ENCODE measurements around the gene ITGB7. TPM values are rescaled to one million over a fixed set of nuclear protein-coding genes. Genes with fewer than 3 reads are reported as not detected.

ITGB7 gene
- total RNA-seq, 1 donor from 2014 or later: 1.3 TPM

GRCh38 chr12:53222806-53223261, 15.8 kb upstream of the ITGB7 start:
- Histone ChIP-seq H3K79me2 (ENCODE audit: insufficient read depth, low read length) (peaks cover 15% of the 10 kb centered on the region), H3K4me3 (ENCODE audit: insufficient read depth, low read depth, low read length) (no peak overlapping the region), H4K20me1 (ENCODE audit: insufficient read depth, low read length) (peaks cover 11% of the 10 kb centered on the region), H3K9me3 (ENCODE audit: insufficient read depth, low read depth, low read length) (no peaks in the 10 kb centered on the region), H3K27me3 (ENCODE audit: insufficient read depth, low read length) (no peaks in the 10 kb centered on the region), H3K9ac (ENCODE audit: low read length) (peak overlapping the region; percentile 40), H3K36me3 (ENCODE audit: insufficient read depth, low read length) (no peaks in the 10 kb centered on the region), H3K4me1 (ENCODE audit: insufficient read depth, low read length) (peaks cover 49% of the 10 kb centered on the region), H3K4me2 (ENCODE audit: low read length) (peak overlapping the region; percentile 100), H2AFZ (ENCODE audit: low read depth, low read length) (no peak overlapping the region), H3K27ac (ENCODE audit: low read depth, low read length) (no peak overlapping the region)
- FAIRE-seq (no peak), DNase-seq (ENCODE audit: low read depth) (no peak)
- H3K36me3 Mint-ChIP-seq (ENCODE audit: low read depth, unreplicated experiment): peaks cover 7% of the 10 kb centered on the region
- no peaks in the 10 kb centered on the region for H3K27me3 Mint-ChIP-seq (ENCODE audit: low read depth, unreplicated experiment)
- peak overlapping the region; percentile 81 for H3K27ac Mint-ChIP-seq (ENCODE audit: unreplicated experiment)
- TF ChIP-seq CTCF (IDR thresholded peaks at IDR 0.05; ENCODE audit: insufficient read depth, low read depth, low read length) (no peak), EZH2 (IDR thresholded peaks at IDR 0.05; ENCODE audit: insufficient read depth, low read length) (no peak)
- peaks cover 44% of the 10 kb centered on the region for H3K4me1 Mint-ChIP-seq (ENCODE audit: low read depth, unreplicated experiment)
- no peak overlapping the region for H3K4me3 Mint-ChIP-seq (ENCODE audit: unreplicated experiment)
- no peaks in the 10 kb centered on the region for H3K9me3 Mint-ChIP-seq (ENCODE audit: unreplicated experiment)

GRCh38 chr12:53222170-53222721, 15.2 kb upstream of the ITGB7 start:
- H3K4me1 ChIP-seq (ENCODE audit: insufficient read depth, low read length): peaks cover 55% of the 10 kb centered on the region
- peak overlapping the region; percentile 84 for H3K27ac Mint-ChIP-seq (ENCODE audit: unreplicated experiment)

More at GRCh38 chr12:53222170-53222721, 15.2 kb upstream of the ITGB7 start:
- no peak overlapping the region for H3K27ac ChIP-seq (ENCODE audit: low read depth, low read length)
- H3K9ac ChIP-seq (ENCODE audit: low read length): peak overlapping the region; percentile 34
- TF ChIP-seq CTCF (IDR thresholded peaks at IDR 0.05; ENCODE audit: insufficient read depth, low read depth, low read length): no peak
- no peak for TF ChIP-seq EZH2 (IDR thresholded peaks at IDR 0.05; ENCODE audit: insufficient read depth, low read length)
- H3K4me3 Mint-ChIP-seq (ENCODE audit: unreplicated experiment): peak overlapping the region; percentile 78
- no peaks in the 10 kb centered on the region for H3K9me3 Mint-ChIP-seq (ENCODE audit: unreplicated experiment)
- H3K79me2 ChIP-seq (ENCODE audit: insufficient read depth, low read length): peaks cover 21% of the 10 kb centered on the region
- H3K27me3 Mint-ChIP-seq (ENCODE audit: low read depth, unreplicated experiment): no peaks in the 10 kb centered on the region
- H3K4me3 ChIP-seq (ENCODE audit: insufficient read depth, low read depth, low read length): no peak overlapping the region
- H3K36me3 ChIP-seq (ENCODE audit: insufficient read depth, low read length): no peaks in the 10 kb centered on the region
- no peak for FAIRE-seq
- peak overlapping the region; percentile 100 for H3K4me2 ChIP-seq (ENCODE audit: low read length)
- peaks cover 13% of the 10 kb centered on the region for H4K20me1 ChIP-seq (ENCODE audit: insufficient read depth, low read length)
- H3K36me3 Mint-ChIP-seq (ENCODE audit: low read depth, unreplicated experiment): peaks cover 7% of the 10 kb centered on the region
- DNase-seq (ENCODE audit: low read depth): no peak
- H2AFZ ChIP-seq (ENCODE audit: low read depth, low read length): no peak overlapping the region
- peaks cover 46% of the 10 kb centered on the region for H3K4me1 Mint-ChIP-seq (ENCODE audit: low read depth, unreplicated experiment)
- no peaks in the 10 kb centered on the region for H3K9me3 ChIP-seq (ENCODE audit: insufficient read depth, low read depth, low read length)
- no peaks in the 10 kb centered on the region for H3K27me3 ChIP-seq (ENCODE audit: insufficient read depth, low read length)

Measured in astrocyte (in vitro differentiated cells and primary cell).